ENCODE data around the gene RAB6C.
"Not testable (repeated sequence)": the region's sequence is repeated elsewhere in the genome, so short reads cannot be mapped to it uniquely, and the experiment has no call there.

Gene RAB6C

GRCh38 chr2:129979629-129980155 lies at the start of gene RAB6C:
RAB6C (plus strand) TSS chr2:129979666; CDS start chr2:129980116, 450 bp downstream.
- DNase-seq (ENCODE audit: low read depth), result not testable (repeated sequence)

- no peak for DNase-seq (ENCODE audit: low read depth)
Observed at GRCh38 chr2:129930451-129930850, 49.0 kb upstream of the RAB6C start.

GRCh38 chr2:129933387-129933786 lies 46.1 kb upstream of the RAB6C start:
- DNase-seq (ENCODE audit: low read depth), result not testable (repeated sequence)

- no peak for DNase-seq (ENCODE audit: low read depth)
Observed at GRCh38 chr2:129934044-129934822, 45.2 kb upstream of the RAB6C start.

GRCh38 chr2:129935118-129935517 lies 44.3 kb upstream of the RAB6C start:
- DNase-seq (ENCODE audit: low read depth), result no peak

GRCh38 chr2:129936334-129936934 lies 43.0 kb upstream of the RAB6C start:
- no peak for DNase-seq (ENCODE audit: low read depth)

GRCh38 chr2:129938850-129939471 lies 40.5 kb upstream of the RAB6C start:
- not testable (repeated sequence) for DNase-seq (ENCODE audit: low read depth)

GRCh38 chr2:129943456-129943855 lies 36.0 kb upstream of the RAB6C start:
- not testable (repeated sequence) for DNase-seq (ENCODE audit: low read depth)

GRCh38 chr2:129945557-129945956 lies 33.9 kb upstream of the RAB6C start:
- DNase-seq (ENCODE audit: low read depth), result no peak

- DNase-seq (ENCODE audit: low read depth), result not testable (repeated sequence)
Observed at GRCh38 chr2:129947712-129948111, 31.8 kb upstream of the RAB6C start.

GRCh38 chr2:129956171-129956570 lies 23.3 kb upstream of the RAB6C start:
- not testable (repeated sequence) for DNase-seq (ENCODE audit: low read depth)

GRCh38 chr2:129957891-129958290 lies 21.6 kb upstream of the RAB6C start:
- DNase-seq (ENCODE audit: low read depth), result no peak

GRCh38 chr2:129958736-129959135 lies 20.7 kb upstream of the RAB6C start:
- DNase-seq (ENCODE audit: low read depth), result not testable (repeated sequence)

GRCh38 chr2:129968605-129969004 lies 10.9 kb upstream of the RAB6C start:
- not testable (repeated sequence) for DNase-seq (ENCODE audit: low read depth)

GRCh38 chr2:129975016-129975774 lies 4.3 kb upstream of the RAB6C start:
- DNase-seq (ENCODE audit: low read depth), result no peak

- not testable (repeated sequence) for DNase-seq (ENCODE audit: low read depth)
Observed at GRCh38 chr2:129976969-129977368, 2.5 kb upstream of the RAB6C start.

- DNase-seq (ENCODE audit: low read depth), result no peak
Observed at GRCh38 chr2:129977986-129978385, 1.5 kb upstream of the RAB6C start.

GRCh38 chr2:129980246-129980645 lies 780 bp downstream of the RAB6C start:
- not testable (repeated sequence) for DNase-seq (ENCODE audit: low read depth)

- not testable (repeated sequence) for DNase-seq (ENCODE audit: low read depth)
Observed at GRCh38 chr2:129981689-129982088, 2.2 kb downstream of the RAB6C start.

- DNase-seq (ENCODE audit: low read depth), result no peak
Observed at GRCh38 chr2:129984426-129984825, 5.0 kb downstream of the RAB6C start.

- not testable (repeated sequence) for DNase-seq (ENCODE audit: low read depth)
Observed at GRCh38 chr2:129992415-129993006, 13.0 kb downstream of the RAB6C start.

- not testable (repeated sequence) for DNase-seq (ENCODE audit: low read depth)
Observed at GRCh38 chr2:129993151-129993550, 13.7 kb downstream of the RAB6C start.
